ENCODE results near the gene WDFY3. TPM values are rescaled to one million over a fixed set of nuclear protein-coding genes. Genes with fewer than 3 reads are reported as not detected.

Gene WDFY3
- polyA plus RNA-seq, 2 of the 4 experiments (the other 2 are of a cell fraction), result 6.6 to 25.1 TPM

GRCh38 chr4:84879651-84880200 is 86.8 kb downstream of the WDFY3 start (continued):
- no peak for TF ChIP-seq CBX2 (IDR thresholded peaks at IDR 0.05; ENCODE audit: borderline replicate concordance, low read depth)
- no peak for TF ChIP-seq JUNB (IDR thresholded peaks at IDR 0.05)
- no peak for TF ChIP-seq ELK1 (IDR thresholded peaks at IDR 0.05; ENCODE audit: low read depth, low read length)
- no peak for TF ChIP-seq HEYL (CRISPR knock-in tag; IDR thresholded peaks at IDR 0.05)

GRCh38 chr4:84878546-84878945 is 87.9 kb downstream of the WDFY3 start:
- Histone ChIP-seq H3K4me1 (peaks cover 28% of the 10 kb centered on the region; the same call in 2 of the 3 replicates), H3K4me2 (no peak overlapping the region), H3K9me3 (no peaks in the 10 kb centered on the region), H3K27ac (no peak overlapping the region), H3K4me3 (no peak overlapping the region)
- ChIA-PET POLR2A (no interaction called here), CTCF (no interaction called here)
- ATAC-seq, result no peak
- no peak for DNase-seq (ENCODE audit: low read depth in 1 of 2, low spot score in 1 of 2)
- TF ChIP-seq CBX8 (IDR thresholded peaks at IDR 0.05), result no peak
- no peak for TF ChIP-seq RCOR1 (IDR thresholded peaks at IDR 0.05; ENCODE audit: low read depth, low read length)
- TF ChIP-seq EP300 (IDR thresholded peaks at IDR 0.05), result no peak
- no peak for TF ChIP-seq KDM5A (IDR thresholded peaks at IDR 0.05)
- FAIRE-seq, result no peak
- 87% methylated on average over 3 of the region's 3 CpGs for WGBS (ENCODE audit: missing lambda C conversion rate)

GRCh38 chr4:84878090-84878489 is 88.4 kb downstream of the WDFY3 start:
- Histone ChIP-seq H3K4me1 (peaks cover 28% of the 10 kb centered on the region; the same call in 2 of the 3 replicates), H3K4me3 (no peak overlapping the region), H3K4me2 (no peak overlapping the region), H3K9me3 (no peaks in the 10 kb centered on the region), H3K27ac (no peak overlapping the region)
- no peak for FAIRE-seq
- 56% methylated on average over 1 of the region's 1 CpG for WGBS (ENCODE audit: missing lambda C conversion rate)
- CTCF ChIA-PET, result no interaction called here
- TF ChIP-seq EP300 (IDR thresholded peaks at IDR 0.05) (no peak), MYC (IDR thresholded peaks at IDR 0.05; ENCODE audit: borderline replicate concordance, low read length) (no peak), RNF2 (IDR thresholded peaks at IDR 0.05; ENCODE audit: borderline replicate concordance, low read depth) (no peak), FOSL2 (IDR thresholded peaks at IDR 0.05) (no peak), FOSL2 (CRISPR knock-in tag; IDR thresholded peaks at IDR 0.05) (no peak), REST (IDR thresholded peaks at IDR 0.05) (no peak), PBX3 (IDR thresholded peaks at IDR 0.05) (no peak), ZSCAN20 (CRISPR knock-in tag; IDR thresholded peaks at IDR 0.05) (no peak), TP53 (CRISPR knock-in tag; IDR thresholded peaks at IDR 0.05) (no peak), SREBF2 (IDR thresholded peaks at IDR 0.05) (no peak), GATA3 (IDR thresholded peaks at IDR 0.05; ENCODE audit: borderline replicate concordance) (no peak), CHD2 (IDR thresholded peaks at IDR 0.05; ENCODE audit: low read length, partially characterized antibody) (no peak), EHMT2 (IDR thresholded peaks at IDR 0.05; ENCODE audit: low read depth) (no peak), HDAC2 (IDR thresholded peaks at IDR 0.05) (no peak), SMC3 (IDR thresholded peaks at IDR 0.05) (no peak), TFCP2L1 (CRISPR knock-in tag; IDR thresholded peaks at IDR 0.05) (no peak)
- POLR2A ChIA-PET, result no interaction called here
- ATAC-seq, result no peak
- no peak for DNase-seq (ENCODE audit: low read depth in 1 of 2, low spot score in 1 of 2)
